ENCODE results near the gene ZNF525. TPM values are rescaled to one million over a fixed set of nuclear protein-coding genes. Genes with fewer than 3 reads are reported as not detected.
"Not testable (repeated sequence)": the region's sequence is repeated elsewhere in the genome, so short reads cannot be mapped to it uniquely, and the experiment has no call there.

The ZNF525 gene
- polyA plus RNA-seq, 1 donor from 2014 or later, result 5.1 TPM

GRCh38 chr19:53355739-53356138 lies 9.8 kb upstream of the ZNF525 start:
- Histone ChIP-seq H3F3A (ENCODE audit: insufficient read depth, low read length, poor library complexity, severe bottlenecking) (no peaks in the 10 kb centered on the region), H4K20me1 (ENCODE audit: insufficient read depth) (no peaks in the 10 kb centered on the region), H3K9me3 (ENCODE audit: low read length) (peaks cover 30% of the 10 kb centered on the region), H3K9me2 (ENCODE audit: insufficient read depth, low read length) (no peaks in the 10 kb centered on the region), H3K27me3 (ENCODE audit: insufficient read depth, low read depth, low read length) (no peaks in the 10 kb centered on the region), H3K4me2 (ENCODE audit: low read length) (no peak overlapping the region), H2AFZ (ENCODE audit: low read depth, low read length) (no peak overlapping the region), H3K79me2 (replicated peaks; ENCODE audit: insufficient read depth, low read length) (no peaks in the 10 kb centered on the region), H3K9ac (ENCODE audit: low read length) (no peak overlapping the region), H3K4me3 (ENCODE audit: low read length) (no peak overlapping the region), H3K27ac (ENCODE audit: low read length) (no peak overlapping the region), H3K36me3 (ENCODE audit: insufficient read depth, low read length) (peaks cover 39% of the 10 kb centered on the region)
- TF ChIP-seq SMC3 (conservative IDR thresholded peaks at IDR 0.05; ENCODE audit: poor library complexity) (no peak), TAF1 (IDR thresholded peaks at IDR 0.05; ENCODE audit: low read depth) (no peak), MXI1 (conservative IDR thresholded peaks at IDR 0.05; ENCODE audit: poor library complexity, severe bottlenecking) (no peak), CTCF (IDR thresholded peaks at IDR 0.05; ENCODE audit: poor library complexity, severe bottlenecking) (no peak), REST (IDR thresholded peaks at IDR 0.05; ENCODE audit: borderline replicate concordance) (no peak), EZH2 (IDR thresholded peaks at IDR 0.05; ENCODE audit: borderline replicate concordance, insufficient read depth, low read length, poor library complexity, severe bottlenecking) (no peak), RAD21 (conservative IDR thresholded peaks at IDR 0.05) (no peak), EP300 (conservative IDR thresholded peaks at IDR 0.05; ENCODE audit: poor library complexity, severe bottlenecking) (no peak), POLR2AphosphoS5 (IDR thresholded peaks at IDR 0.05) (no peak)

GRCh38 chr19:53357821-53358581 lies 7.5 kb upstream of the ZNF525 start:
- H3K27me3 ChIP-seq (ENCODE audit: insufficient read depth, low read depth, low read length), result no peaks in the 10 kb centered on the region
- H3K79me2 ChIP-seq (replicated peaks; ENCODE audit: insufficient read depth, low read length), result no peaks in the 10 kb centered on the region
- no peak overlapping the region for H3K4me2 ChIP-seq (ENCODE audit: low read length)
- H2AFZ ChIP-seq (ENCODE audit: low read depth, low read length), result no peak overlapping the region
- TF ChIP-seq MXI1 (conservative IDR thresholded peaks at IDR 0.05; ENCODE audit: poor library complexity, severe bottlenecking), result no peak
- no peak for TF ChIP-seq TAF1 (IDR thresholded peaks at IDR 0.05; ENCODE audit: low read depth)
- TF ChIP-seq CTCF (IDR thresholded peaks at IDR 0.05; ENCODE audit: poor library complexity, severe bottlenecking), result no peak
- no peak for TF ChIP-seq REST (IDR thresholded peaks at IDR 0.05; ENCODE audit: borderline replicate concordance)
- TF ChIP-seq SMC3 (conservative IDR thresholded peaks at IDR 0.05; ENCODE audit: poor library complexity), result no peak
- TF ChIP-seq EP300 (conservative IDR thresholded peaks at IDR 0.05; ENCODE audit: poor library complexity, severe bottlenecking), result no peak
- TF ChIP-seq POLR2AphosphoS5 (IDR thresholded peaks at IDR 0.05), result no peak
- no peak for TF ChIP-seq EZH2 (IDR thresholded peaks at IDR 0.05; ENCODE audit: borderline replicate concordance, insufficient read depth, low read length, poor library complexity, severe bottlenecking)
- no peak for TF ChIP-seq RAD21 (conservative IDR thresholded peaks at IDR 0.05)
- H3K27ac ChIP-seq (ENCODE audit: low read length), result no peak overlapping the region
- no peaks in the 10 kb centered on the region for H3F3A ChIP-seq (ENCODE audit: insufficient read depth, low read length, poor library complexity, severe bottlenecking)
- H3K9me3 ChIP-seq (ENCODE audit: low read length), result peaks cover 14% of the 10 kb centered on the region
- H3K36me3 ChIP-seq (ENCODE audit: insufficient read depth, low read length), result peaks cover 16% of the 10 kb centered on the region
- no peak overlapping the region for H3K9ac ChIP-seq (ENCODE audit: low read length)
- no peaks in the 10 kb centered on the region for H4K20me1 ChIP-seq (ENCODE audit: insufficient read depth)
- no peak overlapping the region for H3K4me3 ChIP-seq (ENCODE audit: low read length)
- no peaks in the 10 kb centered on the region for H3K9me2 ChIP-seq (ENCODE audit: insufficient read depth, low read length)

- not testable (repeated sequence) for H3K4me2 ChIP-seq (ENCODE audit: low read length); H3K9me2 ChIP-seq (ENCODE audit: insufficient read depth, low read length); H3K27ac ChIP-seq (ENCODE audit: low read length); H3K9ac ChIP-seq (ENCODE audit: low read length); H4K20me1 ChIP-seq (ENCODE audit: insufficient read depth); H3K4me3 ChIP-seq (ENCODE audit: low read length); H3K79me2 ChIP-seq (replicated peaks; ENCODE audit: insufficient read depth, low read length); H3K27me3 ChIP-seq (ENCODE audit: insufficient read depth, low read depth, low read length); H2AFZ ChIP-seq (ENCODE audit: low read depth, low read length); H3F3A ChIP-seq (ENCODE audit: insufficient read depth, low read length, poor library complexity, severe bottlenecking); H3K36me3 ChIP-seq (ENCODE audit: insufficient read depth, low read length); H3K9me3 ChIP-seq (ENCODE audit: low read length)
Observed at GRCh38 chr19:53360056-53360455, 5.4 kb upstream of the ZNF525 start.

Data from neural cell (in vitro differentiated cells).